GM12892 (cell line): ENCODE results near the gene KCTD16.

Source experiments
- POLR2A ChIP-seq: IDR thresholded peaks from 2 replicates; pipeline ENCODE4 v1.6.1; 2011; ENCODE audit warnings: low read depth, low read length, control low read depth
- POLR2AphosphoS5 ChIP-seq: IDR thresholded peaks from 2 replicates; pipeline ENCODE4 v1.6.1; 2011; ENCODE audit warnings: low read depth, low read length, control low read depth
- TAF1 ChIP-seq: IDR thresholded peaks from 2 replicates; pipeline ENCODE4 v1.6.1; 2011; ENCODE audit warnings: low read depth, mild to moderate bottlenecking, control low read depth, low read length, borderline replicate concordance

- TF ChIP-seq POLR2A (no peak), POLR2AphosphoS5 (no peak), TAF1 (no peak)
These were observed 235.8 kb downstream of the KCTD16 start for GRCh38 chr5:144406442-144406841.
